KOPT-K1 (cell line): ENCODE data around the gene ACAP1.

Experiments used
- H3K27ac ChIP-seq: fragments of 200-600 bp; sonication (generic); 2 replicates; pipeline ENCODE4 v1.5.1; 2016; ENCODE audit warnings: antibody characterized with exemption, mild to moderate bottlenecking, low read depth, low read length; ENCODE audit not compliant: poor library complexity, severe bottlenecking
- H3K36me3 ChIP-seq: fragments of 200-600 bp; sonication (generic); 2 replicates; pipeline ENCODE4 v1.5.1; 2017; ENCODE audit warnings: antibody characterized with exemption, mild to moderate bottlenecking, low read length, moderate library complexity; ENCODE audit not compliant: insufficient read depth
- H3K9me3 ChIP-seq: fragments of 200-600 bp; sonication (generic); 2 replicates; pipeline ENCODE4 v1.5.1; 2017; ENCODE audit warnings: antibody characterized with exemption, low read length, mild to moderate bottlenecking; ENCODE audit not compliant: insufficient read depth, poor library complexity, severe bottlenecking

ACAP1 gene, protein sequence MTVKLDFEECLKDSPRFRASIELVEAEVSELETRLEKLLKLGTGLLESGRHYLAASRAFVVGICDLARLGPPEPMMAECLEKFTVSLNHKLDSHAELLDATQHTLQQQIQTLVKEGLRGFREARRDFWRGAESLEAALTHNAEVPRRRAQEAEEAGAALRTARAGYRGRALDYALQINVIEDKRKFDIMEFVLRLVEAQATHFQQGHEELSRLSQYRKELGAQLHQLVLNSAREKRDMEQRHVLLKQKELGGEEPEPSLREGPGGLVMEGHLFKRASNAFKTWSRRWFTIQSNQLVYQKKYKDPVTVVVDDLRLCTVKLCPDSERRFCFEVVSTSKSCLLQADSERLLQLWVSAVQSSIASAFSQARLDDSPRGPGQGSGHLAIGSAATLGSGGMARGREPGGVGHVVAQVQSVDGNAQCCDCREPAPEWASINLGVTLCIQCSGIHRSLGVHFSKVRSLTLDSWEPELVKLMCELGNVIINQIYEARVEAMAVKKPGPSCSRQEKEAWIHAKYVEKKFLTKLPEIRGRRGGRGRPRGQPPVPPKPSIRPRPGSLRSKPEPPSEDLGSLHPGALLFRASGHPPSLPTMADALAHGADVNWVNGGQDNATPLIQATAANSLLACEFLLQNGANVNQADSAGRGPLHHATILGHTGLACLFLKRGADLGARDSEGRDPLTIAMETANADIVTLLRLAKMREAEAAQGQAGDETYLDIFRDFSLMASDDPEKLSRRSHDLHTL

GRCh38 chr17:7336240-7337175, at the start of gene ACAP1:
TSS of gene ACAP1 (plus strand) at chr17:7336529. CDS start at chr17:7336735, 206 bp downstream.
- H3K27ac ChIP-seq: peak within 1 kb of the TSS; percentile 100
- peaks cover 40% of the 10 kb centered on the region for H3K36me3 ChIP-seq
- no peaks in the 10 kb centered on the region for H3K9me3 ChIP-seq

DNA sequence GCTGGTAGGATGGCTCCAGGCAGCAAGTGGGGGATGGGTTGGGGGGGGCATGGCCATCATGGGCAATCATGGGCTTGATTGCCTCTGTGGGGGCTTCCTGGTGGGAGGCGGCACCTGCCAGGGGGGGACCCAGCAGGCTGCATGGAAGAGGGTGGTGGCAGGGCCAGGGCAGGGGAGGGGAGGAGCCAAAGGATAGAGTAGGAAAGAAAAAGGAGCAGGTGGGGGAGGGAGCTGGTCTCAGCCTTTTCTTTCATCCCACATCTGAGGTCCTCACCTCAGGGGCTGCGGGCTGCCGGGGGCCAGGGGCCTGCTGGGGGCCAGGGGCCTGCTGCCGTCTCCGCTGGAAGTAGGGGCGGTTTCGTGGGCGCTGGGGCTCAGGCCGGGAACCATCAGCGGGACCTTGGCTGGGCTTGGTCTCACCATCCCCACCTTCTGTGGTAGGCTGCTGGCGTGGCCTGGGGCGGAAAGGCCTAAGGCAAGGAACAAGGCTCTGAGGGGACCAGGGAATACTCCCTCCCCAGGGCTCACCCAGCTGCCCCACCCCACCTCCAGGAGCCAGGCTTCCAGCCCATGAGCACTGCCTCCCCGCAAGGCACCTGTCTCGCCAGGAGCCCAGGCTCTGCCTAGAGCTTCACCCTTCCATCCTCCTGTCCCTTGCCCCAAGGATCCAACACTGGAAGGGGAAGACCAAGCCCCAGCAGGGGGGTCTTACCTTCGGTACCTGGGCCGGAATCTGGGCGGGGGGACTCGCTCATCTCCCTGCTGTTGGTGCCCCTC, 46.9 kb upstream of the ACAP1 start:
- H3K36me3 ChIP-seq: no peaks in the 10 kb centered on the region
- H3K27ac ChIP-seq: no peak overlapping the region
- H3K9me3 ChIP-seq: no peaks in the 10 kb centered on the region

DNA sequence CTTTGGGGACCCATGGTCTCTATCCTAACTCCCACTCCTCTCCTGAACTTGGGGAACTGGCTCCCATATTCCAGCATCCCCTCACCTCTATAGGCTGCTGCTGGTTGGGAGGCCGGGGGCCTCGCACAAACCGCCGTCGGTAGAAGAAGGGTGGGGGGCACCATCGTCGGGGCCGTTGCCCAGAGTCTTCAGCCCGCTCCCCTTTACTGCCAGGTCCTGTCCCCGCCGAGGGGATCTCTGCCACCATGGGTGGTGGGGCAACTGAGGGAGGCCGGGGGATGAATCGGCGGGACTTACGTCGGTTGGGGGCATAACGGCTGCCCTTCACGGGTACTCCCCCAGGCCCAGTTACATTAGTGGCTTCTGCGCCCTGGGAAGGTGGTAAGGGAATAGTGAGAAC, 46.2 kb upstream of the ACAP1 start:
- no peak overlapping the region for H3K27ac ChIP-seq
- no peaks in the 10 kb centered on the region for H3K9me3 ChIP-seq
- H3K36me3 ChIP-seq: no peaks in the 10 kb centered on the region

DNA sequence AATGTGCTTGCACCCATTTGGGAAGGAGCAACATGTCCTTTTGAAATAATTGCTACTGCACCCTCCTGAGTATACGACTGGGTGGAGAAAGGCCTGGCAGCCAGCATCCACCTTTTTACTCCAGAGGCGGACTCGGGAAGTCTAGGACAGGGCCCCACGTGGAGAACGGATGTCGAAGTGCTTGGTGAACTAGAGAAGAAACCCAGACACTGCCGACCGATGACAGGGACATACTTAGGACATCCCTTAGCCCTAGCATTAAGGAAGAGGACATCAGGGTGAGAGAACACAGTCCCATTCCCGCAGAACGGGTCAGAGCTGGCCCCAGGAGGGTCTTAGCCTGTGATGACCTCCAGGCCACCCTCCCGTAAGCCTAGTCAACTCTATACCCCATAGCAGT, 45.6 kb upstream of the ACAP1 start:
- no peaks in the 10 kb centered on the region for H3K36me3 ChIP-seq
- H3K9me3 ChIP-seq: no peaks in the 10 kb centered on the region
- H3K27ac ChIP-seq: no peak overlapping the region

GRCh38 chr17:7292194-7292593, 44.1 kb upstream of the ACAP1 start:
- Histone ChIP-seq H3K36me3 (no peaks in the 10 kb centered on the region), H3K27ac (no peak overlapping the region), H3K9me3 (no peaks in the 10 kb centered on the region)

DNA sequence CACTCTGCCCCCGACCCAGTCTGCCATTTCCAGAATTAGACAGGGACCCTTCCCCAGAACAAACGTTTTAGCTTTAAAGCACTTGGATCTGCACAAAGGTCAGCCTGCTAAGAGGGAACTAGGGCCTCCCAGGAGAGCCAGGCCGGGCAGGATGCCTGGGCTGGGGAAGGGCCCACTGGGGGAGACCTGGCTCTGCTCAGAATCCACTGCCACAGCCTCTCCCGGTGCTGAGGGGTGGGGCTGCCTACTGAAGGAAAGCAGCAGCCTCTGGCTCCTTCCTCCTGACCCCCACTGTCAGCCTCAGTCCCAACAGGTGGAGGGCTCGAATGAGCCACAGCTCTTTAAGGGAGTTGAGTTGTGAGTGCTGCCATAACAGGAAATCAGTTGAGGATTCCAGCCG, 43.6 kb upstream of the ACAP1 start:
- Histone ChIP-seq H3K36me3 (no peaks in the 10 kb centered on the region), H3K9me3 (no peaks in the 10 kb centered on the region), H3K27ac (no peak overlapping the region)

DNA sequence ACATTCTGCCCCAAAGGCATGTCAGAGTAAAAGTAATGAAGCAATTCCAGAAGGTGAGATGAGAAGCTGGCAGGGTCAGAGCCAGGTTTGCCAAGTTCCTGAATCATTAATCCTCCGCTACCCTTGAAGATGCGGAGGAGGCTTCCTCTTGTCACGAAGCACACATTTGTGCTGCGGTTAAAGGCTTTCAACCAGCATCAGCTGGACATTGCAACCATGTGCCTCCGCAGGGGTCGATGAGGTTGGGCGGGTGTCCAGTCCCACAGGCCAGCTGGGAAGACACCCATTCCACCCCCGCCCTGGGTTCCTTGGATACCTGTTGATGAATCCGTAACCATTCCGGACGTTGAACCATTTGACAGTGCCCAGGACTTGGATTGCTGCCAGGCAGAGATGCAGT, 43.2 kb upstream of the ACAP1 start:
- Histone ChIP-seq H3K9me3 (no peaks in the 10 kb centered on the region), H3K27ac (no peak overlapping the region), H3K36me3 (no peaks in the 10 kb centered on the region)

DNA sequence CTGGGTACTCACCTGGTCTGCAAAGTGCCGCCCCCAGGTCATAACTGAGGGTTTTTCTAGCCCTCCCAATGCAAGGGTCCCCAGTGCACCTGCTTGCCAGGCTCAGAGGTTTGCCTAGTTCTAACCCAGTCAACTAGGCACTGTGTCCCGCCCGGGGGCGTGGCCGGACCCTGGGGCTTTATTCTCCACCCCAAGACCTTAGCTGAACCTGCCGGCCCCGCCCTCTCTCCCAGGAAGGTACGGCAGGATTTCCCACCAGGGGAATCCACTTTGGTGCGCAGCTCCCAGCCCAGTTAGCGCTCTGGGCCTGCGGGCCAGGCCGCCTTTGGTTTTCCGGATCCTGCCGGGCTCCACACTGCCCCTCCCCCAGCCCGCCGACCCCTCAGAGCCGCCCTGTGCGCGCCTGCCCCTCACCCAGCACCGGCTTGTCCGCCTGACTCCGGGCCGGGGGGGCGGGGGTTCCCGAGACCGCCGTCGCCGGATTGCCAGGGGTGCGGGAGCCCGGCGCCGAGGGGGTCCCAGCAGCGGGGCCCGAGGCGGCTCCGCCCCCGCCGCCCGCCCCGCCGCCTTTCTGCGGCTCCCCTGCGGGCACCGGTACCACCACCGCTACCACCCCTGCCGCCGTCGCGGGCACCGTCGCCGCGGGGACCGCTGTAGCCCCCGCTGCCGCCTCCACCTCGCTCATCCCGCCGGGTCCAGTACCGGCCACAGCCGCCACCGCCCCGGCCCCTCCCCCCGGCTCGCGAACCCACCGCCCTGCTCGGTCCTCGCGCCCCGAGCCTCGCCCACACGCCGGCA, 42.3 kb upstream of the ACAP1 start:
- Histone ChIP-seq H3K27ac (no peak overlapping the region), H3K36me3 (no peaks in the 10 kb centered on the region), H3K9me3 (no peaks in the 10 kb centered on the region)

DNA sequence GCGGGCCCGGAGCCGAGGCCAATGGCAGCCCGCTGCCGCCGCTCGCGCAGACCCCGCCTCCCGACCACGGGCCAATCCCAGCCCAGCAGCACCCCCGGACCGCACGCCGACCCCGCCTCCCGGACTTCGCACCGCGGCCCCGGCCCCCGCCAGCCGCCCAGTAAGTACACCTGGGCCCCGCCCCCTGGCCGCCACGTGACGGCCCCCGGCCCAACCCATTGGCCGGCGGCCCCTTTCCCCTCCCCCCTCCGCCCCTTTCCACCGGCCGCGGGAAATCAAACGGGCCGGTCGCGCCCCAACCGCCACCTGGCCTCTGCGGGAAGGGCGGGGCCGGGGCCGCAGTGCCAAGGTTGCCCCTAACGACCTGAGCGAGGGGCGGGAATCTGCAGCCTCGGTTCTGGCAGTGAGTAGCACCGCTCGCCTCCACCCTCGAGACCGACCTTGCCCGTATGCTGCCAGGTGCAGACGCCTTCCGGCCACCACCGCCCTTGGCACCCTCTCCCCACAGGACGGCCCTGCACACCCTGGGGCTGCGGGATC, 41.6 kb upstream of the ACAP1 start, which contains the start of gene YBX2:
TSS of gene YBX2 (minus strand) at position 26 of the 540 bp plus-strand sequence. CDS start 139 bp downstream, outside the sequence.
- Histone ChIP-seq H3K36me3 (no peaks in the 10 kb centered on the region), H3K27ac (peak within 1 kb of the TSS; percentile 1), H3K9me3 (no peaks in the 10 kb centered on the region)

DNA sequence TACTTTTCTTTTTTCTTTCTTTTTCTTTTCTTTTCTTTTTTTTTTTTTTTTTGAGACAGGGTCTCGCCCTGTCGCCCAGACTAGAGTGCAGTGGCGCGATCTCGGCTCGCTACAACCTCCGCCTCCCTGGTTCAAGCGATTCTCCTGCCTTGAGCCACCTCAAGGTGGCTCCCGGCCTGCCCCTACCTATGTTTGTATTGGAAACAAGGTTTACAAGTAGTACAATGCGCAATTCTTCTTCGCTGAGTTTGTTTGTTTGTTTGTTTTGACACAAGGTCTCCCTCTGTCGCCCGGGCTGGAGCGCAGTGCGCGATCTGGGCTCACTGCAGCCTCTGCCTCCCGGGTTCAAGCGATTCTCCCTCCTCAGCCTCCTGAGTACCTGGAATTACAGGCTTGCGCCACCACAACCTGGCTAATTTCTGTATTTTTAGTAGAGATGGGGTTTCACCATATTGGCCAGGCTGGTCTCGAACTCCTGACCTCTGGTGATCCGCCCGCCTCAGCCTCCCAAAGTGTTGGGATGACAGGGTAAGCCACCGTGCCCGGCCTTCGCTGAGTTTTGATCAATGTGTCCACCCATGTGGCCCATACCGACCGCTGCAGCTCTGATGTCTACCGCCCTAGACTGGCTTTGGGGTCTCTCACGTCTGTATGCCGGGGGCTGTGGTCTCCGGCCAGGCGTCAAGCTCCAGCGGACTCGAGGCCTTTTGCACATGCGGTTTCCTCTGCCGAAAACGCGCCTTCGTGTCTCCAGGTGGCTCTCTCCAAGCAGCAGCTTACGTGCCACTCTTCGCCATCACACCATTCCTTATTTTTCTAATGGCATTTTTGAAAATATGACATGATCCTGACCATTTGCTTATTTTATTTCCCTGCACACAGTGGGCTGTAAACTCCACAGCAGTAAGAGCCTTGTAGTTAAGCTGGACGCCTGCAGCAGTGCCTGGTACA, 40.8 kb upstream of the ACAP1 start:
- Histone ChIP-seq H3K9me3 (no peaks in the 10 kb centered on the region), H3K27ac (no peak overlapping the region), H3K36me3 (no peaks in the 10 kb centered on the region)

- H3K36me3 ChIP-seq: no peaks in the 10 kb centered on the region
- H3K9me3 ChIP-seq: no peaks in the 10 kb centered on the region
- no peak overlapping the region for H3K27ac ChIP-seq
These were observed 40.0 kb upstream of the ACAP1 start for GRCh38 chr17:7296189-7296861.

GRCh38 chr17:7304179-7304578, 32.1 kb upstream of the ACAP1 start:
- H3K27ac ChIP-seq: no peak overlapping the region
- no peaks in the 10 kb centered on the region for H3K9me3 ChIP-seq
- peaks cover 2% of the 10 kb centered on the region for H3K36me3 ChIP-seq
